HepG2 (cell line): Measurements from ENCODE around the gene UBE2Q2.

ENCODE experiments used
- ARHGAP35 ChIP-seq: sonication (generic); formaldehyde crosslinking; IDR thresholded peaks from 2 replicates; pipeline ENCODE4 v1.9.0; 2022; ENCODE audit warnings: mild to moderate bottlenecking, inconsistent platforms, moderate library complexity, missing genetic modification reagents, borderline replicate concordance
- ATRX ChIP-seq: sonication (generic); formaldehyde crosslinking; IDR thresholded peaks from 2 replicates; pipeline ENCODE4 v1.4.0; 2020; ENCODE audit warnings: missing genetic modification reagents, borderline replicate concordance
- POLR2A ChIP-seq, 2 experiments: IDR thresholded peaks; 2 replicates each; pipeline ENCODE4 v1.6.1; 2011; ENCODE audit warnings: low read depth in 2 of 2, low read length in 2 of 2, mild to moderate bottlenecking in 1 of 2, moderate library complexity in 1 of 2; ENCODE audit not compliant: insufficient read depth in 1 of 2
- SUZ12 ChIP-seq: fragments of 150-350 bp; IDR thresholded peaks from 2 replicates; pipeline ENCODE4 v1.6.1; 2014; ENCODE audit warnings: low read depth, low read length
- TOE1 ChIP-seq: sonication (generic); formaldehyde crosslinking; IDR thresholded peaks from 2 replicates; pipeline ENCODE4 v1.4.0; 2020; ENCODE audit warnings: mild to moderate bottlenecking, missing genetic modification reagents
- ZIK1 ChIP-seq: sonication (generic); formaldehyde crosslinking; IDR thresholded peaks from 2 replicates; pipeline ENCODE4 v1.5.0; 2020; ENCODE audit warnings: mild to moderate bottlenecking, low read depth, missing genetic modification reagents, borderline replicate concordance
- ZNF512B ChIP-seq: sonication (generic); formaldehyde crosslinking; IDR thresholded peaks from 2 replicates; pipeline ENCODE4 v1.5.1; 2020; ENCODE audit warnings: missing genetic modification reagents, mild to moderate bottlenecking, borderline replicate concordance
- TF ChIP-seq, protein P1 (sequence below): sonication (generic); formaldehyde crosslinking; IDR thresholded peaks from 2 replicates; pipeline ENCODE4 v1.5.0; 2020; ENCODE audit warnings: mild to moderate bottlenecking, missing genetic modification reagents, moderate library complexity

- no peak for TF ChIP-seq ARHGAP35 (CRISPR knock-in tag)
- TF ChIP-seq TOE1 (CRISPR knock-in tag), result no peak
- TF ChIP-seq, protein P1, sequence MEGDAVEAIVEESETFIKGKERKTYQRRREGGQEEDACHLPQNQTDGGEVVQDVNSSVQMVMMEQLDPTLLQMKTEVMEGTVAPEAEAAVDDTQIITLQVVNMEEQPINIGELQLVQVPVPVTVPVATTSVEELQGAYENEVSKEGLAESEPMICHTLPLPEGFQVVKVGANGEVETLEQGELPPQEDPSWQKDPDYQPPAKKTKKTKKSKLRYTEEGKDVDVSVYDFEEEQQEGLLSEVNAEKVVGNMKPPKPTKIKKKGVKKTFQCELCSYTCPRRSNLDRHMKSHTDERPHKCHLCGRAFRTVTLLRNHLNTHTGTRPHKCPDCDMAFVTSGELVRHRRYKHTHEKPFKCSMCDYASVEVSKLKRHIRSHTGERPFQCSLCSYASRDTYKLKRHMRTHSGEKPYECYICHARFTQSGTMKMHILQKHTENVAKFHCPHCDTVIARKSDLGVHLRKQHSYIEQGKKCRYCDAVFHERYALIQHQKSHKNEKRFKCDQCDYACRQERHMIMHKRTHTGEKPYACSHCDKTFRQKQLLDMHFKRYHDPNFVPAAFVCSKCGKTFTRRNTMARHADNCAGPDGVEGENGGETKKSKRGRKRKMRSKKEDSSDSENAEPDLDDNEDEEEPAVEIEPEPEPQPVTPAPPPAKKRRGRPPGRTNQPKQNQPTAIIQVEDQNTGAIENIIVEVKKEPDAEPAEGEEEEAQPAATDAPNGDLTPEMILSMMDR (CRISPR knock-in tag), result no peak
- TF ChIP-seq ZIK1 (CRISPR knock-in tag), result no peak
- no peak for TF ChIP-seq ATRX (CRISPR knock-in tag)
- TF ChIP-seq SUZ12, result no peak
- TF ChIP-seq POLR2A (IDR thresholded peaks at IDR 0.05; ENCODE audit: insufficient read depth in 1 of 2, low read depth in 2 of 2, low read length in 2 of 2), result no peak
- no peak for TF ChIP-seq ZNF512B
Observed at GRCh38 chr15:75799190-75799589, 44.1 kb upstream of the UBE2Q2 start.
